Mammary epithelial cell (primary cell): Measurements from ENCODE around the gene AKT3.

ENCODE experiments used
- EZH2 ChIP-seq: IDR thresholded peaks from 2 replicates; pipeline ENCODE4 v1.6.1; 2012; ENCODE audit warnings: low read length, inconsistent platforms, borderline replicate concordance
- TF ChIP-seq, protein P1 (sequence below), 2 donors: IDR thresholded peaks in 1 of 2; conservative IDR thresholded peaks in 1 of 2; 2 replicates each; pipeline ENCODE4 v1.5.1; 2011 to 2012; ENCODE audit warnings: inconsistent platforms in 2 of 2, low read length in 2 of 2, mild to moderate bottlenecking in 2 of 2, control low read depth in 1 of 2, low read depth in 1 of 2; ENCODE audit not compliant: insufficient read depth in 1 of 2; ENCODE audit errors: extremely low read depth in 1 of 2

DNA sequence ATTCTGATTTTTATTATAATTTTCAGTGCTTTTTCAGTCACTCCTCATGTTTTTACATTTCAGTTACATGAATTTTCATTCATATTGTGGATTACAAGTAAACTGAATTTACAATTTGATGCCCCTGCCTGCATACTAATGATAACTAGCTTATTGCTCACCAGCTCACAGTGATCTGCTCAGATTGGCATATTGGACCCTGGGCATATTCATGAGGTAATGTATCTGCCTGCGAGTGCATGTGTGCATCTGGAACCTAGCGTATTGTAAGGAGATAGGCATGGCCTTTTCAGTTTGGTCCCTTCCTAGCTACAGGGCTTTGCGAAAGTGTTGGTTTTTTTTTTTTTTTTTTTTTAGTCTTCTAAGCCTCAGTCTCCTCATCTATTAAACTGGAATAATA, 380.5 kb downstream of the AKT3 start:
- TF ChIP-seq EZH2, result no peak
- TF ChIP-seq, protein P1, sequence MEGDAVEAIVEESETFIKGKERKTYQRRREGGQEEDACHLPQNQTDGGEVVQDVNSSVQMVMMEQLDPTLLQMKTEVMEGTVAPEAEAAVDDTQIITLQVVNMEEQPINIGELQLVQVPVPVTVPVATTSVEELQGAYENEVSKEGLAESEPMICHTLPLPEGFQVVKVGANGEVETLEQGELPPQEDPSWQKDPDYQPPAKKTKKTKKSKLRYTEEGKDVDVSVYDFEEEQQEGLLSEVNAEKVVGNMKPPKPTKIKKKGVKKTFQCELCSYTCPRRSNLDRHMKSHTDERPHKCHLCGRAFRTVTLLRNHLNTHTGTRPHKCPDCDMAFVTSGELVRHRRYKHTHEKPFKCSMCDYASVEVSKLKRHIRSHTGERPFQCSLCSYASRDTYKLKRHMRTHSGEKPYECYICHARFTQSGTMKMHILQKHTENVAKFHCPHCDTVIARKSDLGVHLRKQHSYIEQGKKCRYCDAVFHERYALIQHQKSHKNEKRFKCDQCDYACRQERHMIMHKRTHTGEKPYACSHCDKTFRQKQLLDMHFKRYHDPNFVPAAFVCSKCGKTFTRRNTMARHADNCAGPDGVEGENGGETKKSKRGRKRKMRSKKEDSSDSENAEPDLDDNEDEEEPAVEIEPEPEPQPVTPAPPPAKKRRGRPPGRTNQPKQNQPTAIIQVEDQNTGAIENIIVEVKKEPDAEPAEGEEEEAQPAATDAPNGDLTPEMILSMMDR (conservative IDR thresholded peaks at IDR 0.05 in 1 of 2, IDR thresholded peaks at IDR 0.05 in 1 of 2; ENCODE audit: extremely low read depth in 1 of 2, insufficient read depth in 1 of 2, low read depth in 1 of 2, low read length in 2 of 2), result no peak
